ENCODE measurements around the gene PLXNA3. TPM values are rescaled to one million over a fixed set of nuclear protein-coding genes. Genes with fewer than 3 reads are reported as not detected.

PLXNA3 gene
- total RNA-seq, 4 donors from 2014 or later, result 9.7 to 16.9 (median 11.3) TPM

DNA sequence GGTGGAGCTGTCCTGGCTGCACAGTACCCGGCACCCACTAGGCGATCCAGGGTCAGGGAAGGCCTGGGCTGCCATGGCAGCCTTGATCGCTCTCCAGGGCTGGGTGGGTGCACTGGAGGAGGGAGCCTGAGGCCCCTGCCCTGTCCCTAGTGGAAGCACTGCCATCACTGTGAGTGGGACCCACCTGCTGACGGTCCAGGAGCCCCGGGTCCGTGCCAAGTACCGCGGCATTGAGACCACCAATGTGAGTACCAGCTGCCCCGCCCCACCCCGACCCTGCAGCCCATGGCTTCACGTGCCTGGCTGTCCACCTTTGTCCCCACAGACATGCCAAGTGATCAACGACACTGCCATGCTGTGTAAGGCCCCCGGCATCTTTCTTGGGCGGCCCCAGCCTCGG is 8.8 kb downstream of the PLXNA3 start:
- ATAC-seq (ENCODE audit: low FRiP score), result no peak
- TF ChIP-seq, protein P1, sequence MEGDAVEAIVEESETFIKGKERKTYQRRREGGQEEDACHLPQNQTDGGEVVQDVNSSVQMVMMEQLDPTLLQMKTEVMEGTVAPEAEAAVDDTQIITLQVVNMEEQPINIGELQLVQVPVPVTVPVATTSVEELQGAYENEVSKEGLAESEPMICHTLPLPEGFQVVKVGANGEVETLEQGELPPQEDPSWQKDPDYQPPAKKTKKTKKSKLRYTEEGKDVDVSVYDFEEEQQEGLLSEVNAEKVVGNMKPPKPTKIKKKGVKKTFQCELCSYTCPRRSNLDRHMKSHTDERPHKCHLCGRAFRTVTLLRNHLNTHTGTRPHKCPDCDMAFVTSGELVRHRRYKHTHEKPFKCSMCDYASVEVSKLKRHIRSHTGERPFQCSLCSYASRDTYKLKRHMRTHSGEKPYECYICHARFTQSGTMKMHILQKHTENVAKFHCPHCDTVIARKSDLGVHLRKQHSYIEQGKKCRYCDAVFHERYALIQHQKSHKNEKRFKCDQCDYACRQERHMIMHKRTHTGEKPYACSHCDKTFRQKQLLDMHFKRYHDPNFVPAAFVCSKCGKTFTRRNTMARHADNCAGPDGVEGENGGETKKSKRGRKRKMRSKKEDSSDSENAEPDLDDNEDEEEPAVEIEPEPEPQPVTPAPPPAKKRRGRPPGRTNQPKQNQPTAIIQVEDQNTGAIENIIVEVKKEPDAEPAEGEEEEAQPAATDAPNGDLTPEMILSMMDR (IDR thresholded peaks at IDR 0.05), result no peak
- DNase-seq (ENCODE audit: low spot score), result no peak

DNA sequence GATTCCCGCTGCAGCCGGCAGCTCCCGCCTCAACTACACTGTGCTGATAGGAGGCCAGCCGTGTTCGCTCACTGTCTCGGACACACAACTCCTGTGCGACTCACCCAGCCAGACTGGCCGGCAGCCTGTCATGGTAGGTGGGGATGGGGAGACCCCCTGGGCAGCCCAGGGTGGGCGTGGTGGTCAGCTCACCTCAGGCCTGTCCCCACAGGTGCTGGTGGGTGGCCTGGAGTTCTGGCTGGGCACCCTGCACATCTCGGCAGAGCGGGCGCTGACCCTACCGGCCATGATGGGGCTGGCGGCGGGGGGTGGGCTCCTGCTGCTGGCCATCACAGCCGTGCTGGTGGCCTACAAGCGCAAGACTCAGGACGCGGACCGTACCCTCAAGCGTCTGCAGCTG is 9.5 kb downstream of the PLXNA3 start:
- DNase-seq (ENCODE audit: low spot score), result no peak
- no peak for ATAC-seq (ENCODE audit: low FRiP score)
- TF ChIP-seq, protein P1 (IDR thresholded peaks at IDR 0.05), result no peak

DNA sequence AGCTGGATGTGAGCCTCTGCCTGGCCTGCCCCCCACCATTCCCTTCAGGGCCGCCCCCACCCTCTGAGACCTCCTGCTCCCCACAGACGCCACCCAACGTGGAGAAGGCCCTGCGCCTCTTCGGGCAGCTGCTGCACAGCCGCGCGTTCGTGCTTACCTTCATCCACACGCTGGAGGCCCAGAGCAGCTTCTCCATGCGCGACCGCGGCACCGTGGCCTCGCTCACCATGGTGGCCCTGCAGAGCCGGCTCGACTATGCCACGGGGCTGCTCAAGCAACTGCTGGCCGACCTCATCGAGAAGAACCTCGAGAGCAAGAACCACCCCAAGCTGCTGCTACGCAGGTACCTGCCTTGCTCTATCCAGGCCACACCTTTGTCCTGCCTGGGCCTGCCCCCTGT is 10.1 kb downstream of the PLXNA3 start:
- DNase-seq (ENCODE audit: low spot score), result no peak

DNA sequence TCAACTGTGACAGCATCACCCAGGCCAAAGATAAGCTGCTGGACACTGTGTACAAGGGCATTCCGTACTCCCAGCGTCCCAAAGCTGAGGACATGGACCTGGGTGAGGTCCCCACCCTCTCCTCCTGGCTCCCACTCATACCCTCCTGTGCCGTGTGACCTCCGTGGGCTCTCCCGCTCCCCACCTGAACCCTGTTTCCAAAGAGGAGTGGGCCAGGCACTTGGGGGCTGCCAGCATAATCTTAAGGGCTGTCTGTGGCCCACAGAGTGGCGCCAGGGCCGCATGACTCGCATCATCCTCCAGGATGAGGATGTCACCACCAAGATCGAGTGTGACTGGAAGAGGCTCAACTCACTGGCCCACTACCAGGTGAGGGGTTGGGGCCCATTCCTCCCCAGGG is 11.0 kb downstream of the PLXNA3 start:
- TF ChIP-seq, protein P1 (IDR thresholded peaks at IDR 0.05), result no peak
- DNase-seq (ENCODE audit: low spot score), result no peak
- no peak for ATAC-seq (ENCODE audit: low FRiP score)

More for the DNA sequence above, 10.1 kb downstream of the PLXNA3 start:
- TF ChIP-seq, protein P1 (IDR thresholded peaks at IDR 0.05), result no peak
- ATAC-seq (ENCODE audit: low FRiP score), result no peak

DNA sequence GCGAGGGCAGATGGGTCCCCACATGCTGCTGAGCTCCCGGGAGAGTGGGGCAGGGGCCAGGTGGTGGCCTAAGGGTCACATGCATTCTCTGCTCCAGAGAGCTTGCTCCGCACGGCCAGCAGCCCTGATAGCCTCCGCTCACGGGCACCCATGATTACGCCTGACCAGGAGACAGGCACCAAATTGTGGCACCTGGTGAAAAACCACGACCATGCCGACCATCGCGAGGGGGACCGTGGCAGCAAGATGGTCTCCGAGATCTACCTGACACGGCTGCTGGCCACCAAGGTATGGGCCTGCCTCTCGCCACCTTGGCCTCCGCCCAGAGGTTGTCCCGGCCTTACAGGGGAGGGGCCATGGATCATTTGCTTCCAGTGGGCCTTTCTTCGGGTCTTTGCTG is 11.8 kb downstream of the PLXNA3 start:
- DNase-seq (ENCODE audit: low spot score), result no peak
- TF ChIP-seq, protein P1 (IDR thresholded peaks at IDR 0.05), result no peak
- ATAC-seq (ENCODE audit: low FRiP score), result no peak

DNA sequence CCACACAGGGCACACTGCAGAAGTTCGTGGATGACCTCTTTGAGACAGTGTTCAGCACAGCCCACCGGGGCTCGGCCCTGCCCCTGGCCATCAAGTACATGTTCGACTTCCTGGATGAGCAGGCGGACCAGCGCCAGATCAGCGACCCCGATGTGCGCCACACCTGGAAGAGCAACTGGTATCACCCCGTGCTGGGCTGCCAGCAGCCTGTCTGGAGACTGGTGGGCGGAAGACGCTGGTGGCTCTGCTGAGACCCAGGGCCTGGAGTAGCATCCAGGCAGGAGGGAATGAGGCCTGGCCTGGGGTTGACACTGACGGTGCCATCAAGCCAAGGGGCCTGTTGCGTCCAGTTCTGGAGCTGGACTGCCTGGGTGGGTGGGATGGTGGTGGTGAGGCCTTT is 12.4 kb downstream of the PLXNA3 start:
- ATAC-seq (ENCODE audit: low FRiP score) (no peak), DNase-seq (ENCODE audit: low spot score) (no peak)
- TF ChIP-seq, protein P1 (IDR thresholded peaks at IDR 0.05), result no peak

DNA sequence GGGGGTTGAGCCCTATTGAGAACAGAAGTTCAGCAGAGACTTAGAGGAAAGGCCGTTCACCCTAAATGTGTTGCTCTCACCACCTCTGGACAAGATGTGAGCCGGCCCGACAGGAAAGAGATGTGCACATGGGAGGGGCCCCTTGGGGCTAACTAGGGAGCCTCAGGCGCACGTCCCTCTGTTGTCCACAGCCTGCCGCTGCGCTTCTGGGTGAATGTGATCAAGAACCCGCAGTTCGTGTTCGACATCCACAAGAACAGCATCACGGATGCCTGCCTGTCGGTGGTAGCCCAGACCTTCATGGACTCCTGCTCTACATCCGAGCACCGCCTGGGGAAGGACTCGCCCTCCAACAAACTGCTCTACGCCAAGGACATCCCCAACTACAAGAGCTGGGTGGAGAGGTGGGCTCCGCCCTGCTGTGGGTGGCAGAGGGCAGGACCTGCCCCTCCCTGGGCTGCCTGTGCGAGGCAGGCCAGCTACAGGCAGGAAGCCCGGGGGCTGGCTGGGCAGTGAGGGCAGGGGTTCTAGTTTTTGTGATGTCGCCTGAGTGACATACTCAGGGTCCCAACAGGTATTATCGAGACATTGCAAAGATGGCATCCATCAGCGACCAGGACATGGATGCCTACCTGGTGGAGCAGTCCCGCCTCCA is 13.0 kb downstream of the PLXNA3 start:
- no peak for DNase-seq (ENCODE audit: low spot score)
- no peak for ATAC-seq (ENCODE audit: low FRiP score)
- TF ChIP-seq, protein P1 (IDR thresholded peaks at IDR 0.05), result no peak

Measured in omental fat pad (tissue), 4 donors.